Activated CD4-positive, alpha-beta T cell treated with anti-CD3 and anti-CD28 coated beads, Interleukin-2, amount 50 U/mL, for 4 hours (primary cell): ENCODE results near the gene FOXL3.
"Not testable (repeated sequence)": the region's sequence is repeated elsewhere in the genome, so short reads cannot be mapped to it uniquely, and the experiment has no call there.

ENCODE experiments used
- DNase-seq, 2 experiments: peaks; one replicate each; pipeline ENCODE4 v3.0.0-alpha.2; 2020

FOXL3 gene

GRCh38 chr7:289756-290553 lies at the start of gene FOXL3:
FOXL3 (plus strand) TSS chr7:290170; CDS start chr7:290170, 0 bp downstream.
- DNase-seq: no peak

- no peak for DNase-seq
Measured at GRCh38 chr7:240887-241421, 49.0 kb upstream of the FOXL3 start.

- no peak for DNase-seq
Measured at GRCh38 chr7:241513-241912, 48.5 kb upstream of the FOXL3 start.

GRCh38 chr7:242826-243579 lies 47.0 kb upstream of the FOXL3 start:
- DNase-seq: not testable (repeated sequence)

GRCh38 chr7:243580-243978 lies 46.4 kb upstream of the FOXL3 start:
- DNase-seq: not testable (repeated sequence)

- no peak for DNase-seq
Measured at GRCh38 chr7:244974-245373, 45.0 kb upstream of the FOXL3 start.

- no peak for DNase-seq
Measured at GRCh38 chr7:245574-246295, 44.2 kb upstream of the FOXL3 start.

GRCh38 chr7:246451-246850 lies 43.5 kb upstream of the FOXL3 start:
- DNase-seq: no peak

- DNase-seq: no peak
Measured at GRCh38 chr7:247181-247580, 42.8 kb upstream of the FOXL3 start.

- DNase-seq: no peak
Measured at GRCh38 chr7:247636-248035, 42.3 kb upstream of the FOXL3 start.

- DNase-seq: no peak
Measured at GRCh38 chr7:248732-249435, 41.1 kb upstream of the FOXL3 start.

- no peak for DNase-seq
Measured at GRCh38 chr7:249989-250388, 40.0 kb upstream of the FOXL3 start.

GRCh38 chr7:250523-250922 lies 39.4 kb upstream of the FOXL3 start:
- DNase-seq: no peak

GRCh38 chr7:251005-251404 lies 39.0 kb upstream of the FOXL3 start:
- no peak for DNase-seq

GRCh38 chr7:251446-252175 lies 38.4 kb upstream of the FOXL3 start:
- no peak for DNase-seq

GRCh38 chr7:252216-252965 lies 37.6 kb upstream of the FOXL3 start:
- DNase-seq: no peak

GRCh38 chr7:252981-253380 lies 37.0 kb upstream of the FOXL3 start:
- DNase-seq: no peak

GRCh38 chr7:253581-254336 lies 36.2 kb upstream of the FOXL3 start:
- DNase-seq: no peak

GRCh38 chr7:254337-255037 lies 35.5 kb upstream of the FOXL3 start:
- DNase-seq: no peak

GRCh38 chr7:255038-255435 lies 34.9 kb upstream of the FOXL3 start:
- no peak for DNase-seq
